ENCODE results near the gene UBE2Z.

UBE2Z gene

DNA sequence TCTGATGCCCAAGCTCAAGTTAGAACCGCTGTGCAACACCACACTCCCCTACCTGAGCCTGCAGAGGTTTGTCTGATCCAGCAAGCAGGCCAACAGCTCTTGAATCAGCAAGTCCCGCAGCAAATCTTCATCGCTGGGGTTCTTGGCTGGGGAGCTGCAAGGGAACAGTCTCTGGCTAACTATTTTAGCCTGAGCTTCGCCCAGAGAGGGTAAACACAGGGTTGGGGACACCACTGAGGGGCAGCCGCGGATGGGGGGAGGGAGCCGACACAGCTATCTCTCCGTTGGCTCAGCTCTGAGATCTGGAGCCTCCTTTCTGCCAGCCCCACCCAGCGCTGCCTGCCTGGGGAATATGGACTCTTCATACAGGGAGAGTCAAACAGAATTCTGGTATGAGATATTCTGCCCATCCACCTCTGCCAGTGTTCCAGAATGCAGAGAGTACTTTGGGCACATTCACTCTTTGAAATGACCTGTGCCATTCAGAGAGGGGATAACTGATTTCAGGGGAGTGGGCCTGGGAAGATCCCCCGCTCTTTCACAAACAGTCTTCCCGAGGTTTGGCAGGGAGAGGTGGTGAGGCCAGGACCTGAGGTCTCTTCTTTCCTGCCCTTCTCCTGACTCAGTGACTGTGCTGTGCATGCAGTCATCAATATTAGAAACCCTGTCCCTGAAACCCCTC lies 52.8 kb downstream of the UBE2Z start:
- DNase-seq (ENCODE audit: low spot score) = no peak

DNA sequence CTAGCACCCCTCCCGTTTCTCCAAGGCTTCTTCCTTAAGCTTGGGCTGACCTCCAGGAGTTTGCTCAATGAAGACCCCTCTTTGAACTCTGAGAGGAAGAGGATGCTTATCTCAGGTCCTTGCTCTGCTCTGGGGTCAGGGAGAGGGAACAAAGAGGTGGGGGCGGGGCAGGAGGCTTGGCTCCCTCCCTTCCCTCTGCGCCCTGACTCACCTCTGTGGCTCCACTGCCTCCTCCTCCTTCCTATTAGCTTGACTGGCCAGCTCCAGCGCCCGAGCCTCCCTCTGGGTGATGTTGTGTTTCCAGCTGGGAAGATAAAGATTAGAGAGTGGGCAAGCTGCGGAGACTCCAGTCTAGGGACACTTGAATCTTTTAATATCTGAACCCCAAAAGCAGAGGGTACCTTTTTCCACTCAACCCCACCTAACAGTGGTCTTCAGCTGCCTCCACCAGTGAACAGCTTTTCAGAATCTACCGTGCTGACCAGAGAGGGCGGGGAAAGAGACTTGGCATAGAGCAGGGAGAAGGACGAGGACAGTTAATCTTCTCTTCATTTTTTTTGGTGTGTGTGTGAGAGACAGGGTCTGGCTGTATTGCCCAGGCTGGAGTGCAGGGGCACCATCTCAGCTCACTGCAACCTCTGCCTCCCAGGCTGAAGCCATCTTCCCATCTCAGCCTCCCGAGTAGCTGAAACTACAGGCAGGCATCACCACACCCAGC lies 53.5 kb downstream of the UBE2Z start:
- DNase-seq (ENCODE audit: low spot score) = no peak

DNA sequence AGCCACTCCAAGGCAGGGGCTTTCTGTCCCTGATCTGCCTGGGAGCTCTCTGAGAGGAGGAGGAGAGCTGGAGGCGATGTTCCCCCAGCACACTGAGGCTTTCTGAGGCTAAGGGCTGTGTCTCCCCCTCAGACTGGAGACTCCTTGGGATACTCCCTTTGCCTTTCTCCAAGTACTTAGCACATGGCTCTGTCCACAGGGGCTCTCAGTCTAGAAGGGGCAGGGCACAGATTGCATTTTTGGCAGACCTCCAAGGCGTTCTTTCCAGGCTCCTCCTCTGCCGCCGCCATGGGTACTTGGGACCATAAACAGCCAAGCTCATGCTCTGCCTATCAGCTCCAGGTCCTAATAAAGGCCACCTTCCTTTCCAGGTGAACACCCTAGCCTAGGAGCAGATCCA lies 62.0 kb downstream of the UBE2Z start:
- DNase-seq (ENCODE audit: low spot score) = no peak

DNA sequence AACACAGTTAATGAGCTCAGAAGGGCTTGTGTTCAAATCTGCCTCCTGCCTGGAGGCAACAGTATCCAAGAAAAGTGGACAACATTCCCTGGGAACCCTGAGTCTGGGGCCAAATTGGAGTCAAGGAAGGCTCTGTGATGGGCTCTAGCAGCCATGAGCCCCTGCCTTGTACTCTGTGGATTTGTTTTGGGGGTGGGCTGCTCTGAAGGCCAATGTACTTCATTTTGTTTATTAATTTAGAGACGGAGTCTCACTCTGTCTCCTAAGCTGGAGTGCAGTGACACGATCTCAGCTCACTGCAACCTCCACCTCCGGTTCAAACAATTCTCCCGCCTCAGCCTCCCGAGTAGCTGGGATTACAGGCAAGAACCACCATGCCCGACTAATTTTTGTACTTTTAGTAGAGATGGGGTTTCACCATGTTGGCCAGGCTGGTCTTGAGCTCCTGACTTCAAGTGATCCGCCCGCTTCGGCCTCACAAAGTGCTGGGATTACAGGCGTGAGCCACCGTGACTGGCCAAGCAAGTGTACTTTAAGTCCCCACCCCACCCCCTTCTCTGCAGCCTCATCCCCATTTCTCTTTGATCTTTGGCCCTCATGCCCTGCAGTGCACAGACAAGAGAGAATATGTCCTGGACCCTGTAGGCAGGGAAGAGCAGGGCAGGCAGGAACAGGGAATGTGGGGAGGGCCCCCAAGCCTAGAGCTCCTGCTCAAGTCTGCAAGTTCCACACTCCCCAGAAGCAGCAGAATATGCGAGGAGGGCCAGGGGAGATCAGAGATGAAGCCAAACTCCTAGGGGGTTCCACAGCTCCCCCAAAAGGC lies 62.9 kb downstream of the UBE2Z start:
- DNase-seq (ENCODE audit: low spot score) = no peak

DNA sequence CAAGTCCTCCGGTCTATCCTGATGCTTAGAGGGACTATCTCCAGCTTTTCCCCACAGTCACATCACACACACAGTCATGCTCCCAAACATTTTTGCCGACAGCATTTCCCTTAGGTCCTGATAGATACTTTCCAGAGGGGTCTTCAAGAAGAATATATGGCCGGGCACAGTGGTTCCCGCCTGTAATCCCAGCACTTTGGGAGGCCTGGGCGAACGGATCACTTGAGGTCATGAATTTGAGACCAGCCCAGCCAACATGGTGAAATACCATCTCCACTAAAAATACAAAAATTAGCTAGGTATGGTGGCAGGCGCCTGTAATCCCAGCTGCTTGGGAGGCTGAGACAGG lies 64.5 kb downstream of the UBE2Z start:
- no peak for DNase-seq (ENCODE audit: low spot score)

DNA sequence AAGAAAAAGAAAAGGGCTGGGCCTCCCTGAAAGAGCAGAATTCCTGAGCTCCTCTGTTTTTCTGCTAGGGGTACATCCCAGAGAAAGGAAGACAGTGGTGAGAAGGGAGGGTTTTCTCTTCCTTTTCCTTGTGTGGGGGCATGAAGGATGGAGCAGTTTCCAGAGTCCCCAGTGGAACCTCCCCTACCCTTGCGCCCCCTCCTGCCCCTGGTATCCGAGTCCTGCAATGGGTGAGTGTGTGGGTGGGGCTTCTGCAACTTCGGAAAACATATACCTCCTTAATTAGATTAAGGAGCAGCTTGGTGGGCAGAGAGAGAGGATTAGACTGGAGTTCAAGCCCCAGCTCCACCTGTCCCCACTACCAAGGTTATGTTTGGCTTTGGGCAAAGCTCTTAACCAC lies 65.6 kb downstream of the UBE2Z start:
- DNase-seq (ENCODE audit: low spot score) = no peak

All from left forelimb (tissue), 1 donor.